Aorta (tissue), 5 donors: ENCODE data around the gene GRAMD4. TPM values are rescaled to one million over a fixed set of nuclear protein-coding genes. Genes with fewer than 3 reads are reported as not detected.

Experiments used
- ATAC-seq: fragments of 200-7000 bp; cut with Tn5 transposase; one replicate; pipeline ENCODE4 v1.9.1; 2022; ENCODE audit warnings: moderate library complexity; ENCODE audit not compliant: low FRiP score
- DNase-seq, 2 donors: peaks; one replicate each; pipeline ENCODE4 v3.0.0-alpha.2; 2020
- H3K27ac ChIP-seq, 2 donors: one replicate each; pipeline ENCODE4 v1.5.1; 2013; ENCODE audit warnings: low read length in 2 of 2, mild to moderate bottlenecking in 2 of 2, moderate library complexity in 2 of 2, control low read depth in 1 of 2, inconsistent platforms in 1 of 2, low read depth in 1 of 2
- H3K27me3 ChIP-seq, 2 donors: one replicate each; pipeline ENCODE4 v1.6.1; 2013; ENCODE audit warnings: control low read depth in 1 of 2, low read length in 1 of 2, mild to moderate bottlenecking in 1 of 2, moderate library complexity in 1 of 2; ENCODE audit not compliant: insufficient read depth in 2 of 2, control insufficient read depth in 1 of 2
- H3K36me3 ChIP-seq, 2 donors: one replicate each; pipeline ENCODE4 v1.6.1; 2013; ENCODE audit warnings: control low read depth in 1 of 2, low read length in 1 of 2, mild to moderate bottlenecking in 1 of 2; ENCODE audit not compliant: insufficient read depth in 2 of 2, control insufficient read depth in 1 of 2
- H3K4me1 ChIP-seq, 2 donors: one replicate each; pipeline ENCODE4 v1.6.1; 2013; ENCODE audit warnings: low read length in 2 of 2, control low read depth in 1 of 2, mild to moderate bottlenecking in 1 of 2, moderate library complexity in 1 of 2; ENCODE audit not compliant: insufficient read depth in 2 of 2, control insufficient read depth in 1 of 2
- H3K4me3 ChIP-seq, 2 donors: one replicate each; pipeline ENCODE4 v1.5.1; 2013; ENCODE audit warnings: low read length in 2 of 2, control low read depth in 1 of 2, mild to moderate bottlenecking in 1 of 2
- H3K9me3 ChIP-seq: one replicate; pipeline ENCODE4 v1.6.1; 2013; ENCODE audit warnings: mild to moderate bottlenecking, low read length; ENCODE audit not compliant: control insufficient read depth
- WGBS, 2 donors: extraction: QIAGEN DNeasy Blood & Tissue Kit; methylation state at CpG; one replicate each; pipeline ENCODE4 v1.1.7; 2013; 5-methylcytosine and 5-hydroxymethylcytosine counted together
- intact Hi-C, 2 donors: fragments of 100-400 bp; cut with DNase I; formaldehyde crosslinking; loops; one replicate each; pipeline versions ENCODE4 v1.14.2 to v1.15.0; 2022
- polyA plus RNA-seq, 2 donors: library from polyadenylated mRNA; stranded (reverse); fragments of 200-250 nt; gene quantifications; one replicate each; pipeline ENCODE4 v1.2.3, GENCODE V29; 2013
- total RNA-seq, 2 donors: library from RNA; stranded (reverse); fragmentation: NEBNext Ultra II Directional; extraction: Animal tissue kit (Norgen Biotek cat#: 25700); gene quantifications; one replicate each; pipeline ENCODE4 v1.2.1, GENCODE V29; 2021
- donor health status: healthy with polysubstance abuse.
- donor health status: Bipolar disorder and iron deficiency.
- donor health status: DM: no; HTN: no; CAD: no.
- donor health status: DM: no; HTN: no; CAD: no.
- donor health status: DM: yes; HTN: yes; CAD: no.

Gene GRAMD4
- total and polyA plus RNA-seq, 4 donors = 5.5 to 37.1 (median 11.2) TPM

- Histone ChIP-seq H3K4me1 (no peaks in the 10 kb centered on the region), H3K36me3 (peaks cover 0 to 11% of the 10 kb centered on the region in 2 donors), H3K9me3 (no peaks in the 10 kb centered on the region), H3K27ac (no peak overlapping the region), H3K4me3 (no peak overlapping the region), H3K27me3 (no peaks in the 10 kb centered on the region)
- 89 to 90% methylated on average over 11 of the region's 11 CpGs for WGBS, 2 donors
- intact Hi-C loops = no loop called here
- ATAC-seq (no peak), DNase-seq (peak in 1 of 2 donors; percentile 74)
Measured at GRCh38 chr22:46688949-46689348, 68.8 kb downstream of the GRAMD4 start.

GRCh38 chr22:46690146-46690545 lies 70.0 kb downstream of the GRAMD4 start:
- Histone ChIP-seq H3K27me3 (no peaks in the 10 kb centered on the region), H3K27ac (no peak overlapping the region), H3K4me3 (no peak overlapping the region), H3K4me1 (no peaks in the 10 kb centered on the region), H3K9me3 (no peaks in the 10 kb centered on the region), H3K36me3 (peaks cover 0 to 13% of the 10 kb centered on the region in 2 donors)
- ATAC-seq (no peak), DNase-seq (no peak)
- intact Hi-C loops = no loop called here
- WGBS, 2 donors = 95 to 96% methylated on average over 20 of the region's 20 CpGs

GRCh38 chr22:46691571-46691970 lies 71.4 kb downstream of the GRAMD4 start:
- no peak for ATAC-seq
- H3K4me1 ChIP-seq = no peaks in the 10 kb centered on the region
- H3K4me3 ChIP-seq = no peak overlapping the region
- DNase-seq = no peak
- H3K27me3 ChIP-seq = no peaks in the 10 kb centered on the region
- H3K36me3 ChIP-seq = peaks cover 0 to 18% of the 10 kb centered on the region in 2 donors
- intact Hi-C loops = no loop called here
- H3K9me3 ChIP-seq = no peaks in the 10 kb centered on the region
- 90 to 93% methylated on average over 17 of the region's 17 CpGs for WGBS, 2 donors
- H3K27ac ChIP-seq = no peak overlapping the region

- ATAC-seq (no peak), DNase-seq (peak in 1 of 2 donors; percentile 32)
- Histone ChIP-seq H3K4me1 (no peaks in the 10 kb centered on the region), H3K36me3 (peaks cover 0 to 24% of the 10 kb centered on the region in 2 donors), H3K9me3 (no peaks in the 10 kb centered on the region), H3K4me3 (no peak overlapping the region), H3K27ac (no peak overlapping the region), H3K27me3 (no peaks in the 10 kb centered on the region)
- WGBS, 2 donors = 81 to 82% methylated on average over 17 of the region's 17 CpGs
- intact Hi-C loops = no loop called here
Measured at GRCh38 chr22:46693634-46694415, 73.6 kb downstream of the GRAMD4 start.

GRCh38 chr22:46694416-46695170 lies 74.4 kb downstream of the GRAMD4 start:
- Histone ChIP-seq H3K4me1 (no peaks in the 10 kb centered on the region), H3K4me3 (no peak overlapping the region), H3K27ac (no peak overlapping the region), H3K9me3 (no peaks in the 10 kb centered on the region), H3K27me3 (no peaks in the 10 kb centered on the region), H3K36me3 (peaks cover 0 to 24% of the 10 kb centered on the region in 2 donors)
- DNase-seq = peak in 1 of 2 donors; percentile 40
- 89 to 91% methylated on average over 15 of the region's 15 CpGs for WGBS, 2 donors
- no peak for ATAC-seq
- intact Hi-C loops = no loop called here

- Histone ChIP-seq H3K4me3 (no peak overlapping the region), H3K27ac (no peak overlapping the region), H3K4me1 (no peaks in the 10 kb centered on the region), H3K27me3 (no peaks in the 10 kb centered on the region), H3K9me3 (no peaks in the 10 kb centered on the region), H3K36me3 (peaks cover 0 to 21% of the 10 kb centered on the region in 2 donors)
- ATAC-seq = no peak
- WGBS, 2 donors = 82 to 90% methylated on average over 25 of the region's 25 CpGs
- intact Hi-C loops = no loop called here
- peak in 1 of 2 donors; percentile 40 for DNase-seq
Measured at GRCh38 chr22:46695346-46696228, 75.4 kb downstream of the GRAMD4 start.

GRCh38 chr22:46696229-46696518 lies 76.0 kb downstream of the GRAMD4 start:
- DNase-seq (peak in 1 of 2 donors; percentile 39), ATAC-seq (peak; percentile 17)
- H3K4me3 ChIP-seq = no peak overlapping the region
- intact Hi-C loops = no loop called here
- H3K27me3 ChIP-seq = no peaks in the 10 kb centered on the region
- H3K9me3 ChIP-seq = no peaks in the 10 kb centered on the region
- H3K4me1 ChIP-seq = no peaks in the 10 kb centered on the region
- 75 to 86% methylated on average over 11 of the region's 11 CpGs for WGBS, 2 donors
- H3K36me3 ChIP-seq = peaks cover 0 to 24% of the 10 kb centered on the region in 2 donors
- H3K27ac ChIP-seq = no peak overlapping the region

- Histone ChIP-seq H3K9me3 (no peaks in the 10 kb centered on the region), H3K4me3 (no peak overlapping the region), H3K27me3 (no peaks in the 10 kb centered on the region), H3K36me3 (peaks cover 0 to 25% of the 10 kb centered on the region in 2 donors), H3K27ac (no peak overlapping the region), H3K4me1 (no peaks in the 10 kb centered on the region)
- intact Hi-C loops = no loop called here
- DNase-seq = no peak
- WGBS, 2 donors = 90 to 92% methylated on average over 10 of the region's 10 CpGs
- no peak for ATAC-seq
Measured at GRCh38 chr22:46696614-46697013, 76.4 kb downstream of the GRAMD4 start.
